Measurements from ENCODE around the gene DAB1.

Gene DAB1

GRCh38 chr1:57137980-57138379, 285.9 kb downstream of the DAB1 start:
- TF ChIP-seq GABPA (IDR thresholded peaks at IDR 0.05; ENCODE audit: low read depth) = no peak
- DNase-seq (ENCODE audit: low read depth in 1 of 2, low spot score in 1 of 2) = no peak
- Histone ChIP-seq H3K27me3 (ENCODE audit: insufficient read depth, poor library complexity, severe bottlenecking) (no peaks in the 10 kb centered on the region), H3K4me3 (replicated peaks; ENCODE audit: insufficient read depth, low read length) (no peak overlapping the region), H3K27ac (replicated peaks) (no peak overlapping the region)

- no peak overlapping the region for H3K27ac ChIP-seq (replicated peaks)
- no peaks in the 10 kb centered on the region for H3K27me3 ChIP-seq (ENCODE audit: insufficient read depth, poor library complexity, severe bottlenecking)
- no peak for DNase-seq (ENCODE audit: low read depth in 1 of 2, low spot score in 1 of 2)
- H3K4me3 ChIP-seq (replicated peaks; ENCODE audit: insufficient read depth, low read length) = no peak overlapping the region
- no peak for TF ChIP-seq CTCF (IDR thresholded peaks at IDR 0.05; ENCODE audit: insufficient read depth, low read length)
- no peak for TF ChIP-seq GABPA (IDR thresholded peaks at IDR 0.05; ENCODE audit: low read depth)
- TF ChIP-seq REST (IDR thresholded peaks at IDR 0.05; ENCODE audit: insufficient replicate concordance, low read depth) = no peak
- TF ChIP-seq SPI1 (IDR thresholded peaks at IDR 0.05; ENCODE audit: borderline replicate concordance, low read depth) = no peak
- no peak for TF ChIP-seq POLR2AphosphoS5 (IDR thresholded peaks at IDR 0.05; ENCODE audit: low read depth)
Measured at GRCh38 chr1:57134803-57135202, 289.1 kb downstream of the DAB1 start.

GRCh38 chr1:57133686-57134085, 290.2 kb downstream of the DAB1 start:
- H3K27ac ChIP-seq (replicated peaks) = no peak overlapping the region
- no peak for DNase-seq (ENCODE audit: low read depth in 1 of 2, low spot score in 1 of 2)
- TF ChIP-seq SPI1 (IDR thresholded peaks at IDR 0.05; ENCODE audit: borderline replicate concordance, low read depth) (no peak), REST (IDR thresholded peaks at IDR 0.05; ENCODE audit: insufficient replicate concordance, low read depth) (no peak), POLR2AphosphoS5 (IDR thresholded peaks at IDR 0.05; ENCODE audit: low read depth) (no peak), GABPA (IDR thresholded peaks at IDR 0.05; ENCODE audit: low read depth) (no peak), CTCF (IDR thresholded peaks at IDR 0.05; ENCODE audit: insufficient read depth, low read length) (no peak)
- H3K4me3 ChIP-seq (replicated peaks; ENCODE audit: insufficient read depth, low read length) = no peak overlapping the region
- H3K27me3 ChIP-seq (ENCODE audit: insufficient read depth, poor library complexity, severe bottlenecking) = no peaks in the 10 kb centered on the region

GRCh38 chr1:57132993-57133622, 290.8 kb downstream of the DAB1 start:
- TF ChIP-seq GABPA (IDR thresholded peaks at IDR 0.05; ENCODE audit: low read depth) (no peak), POLR2AphosphoS5 (IDR thresholded peaks at IDR 0.05; ENCODE audit: low read depth) (no peak), REST (IDR thresholded peaks at IDR 0.05; ENCODE audit: insufficient replicate concordance, low read depth) (no peak), SPI1 (IDR thresholded peaks at IDR 0.05; ENCODE audit: borderline replicate concordance, low read depth) (no peak), CTCF (IDR thresholded peaks at IDR 0.05; ENCODE audit: insufficient read depth, low read length) (no peak)
- H3K27ac ChIP-seq (replicated peaks) = no peak overlapping the region
- H3K4me3 ChIP-seq (replicated peaks; ENCODE audit: insufficient read depth, low read length) = no peak overlapping the region
- no peak for DNase-seq (ENCODE audit: low read depth in 1 of 2, low spot score in 1 of 2)
- no peaks in the 10 kb centered on the region for H3K27me3 ChIP-seq (ENCODE audit: insufficient read depth, poor library complexity, severe bottlenecking)

Measured in HL-60 (cell line).